Stimulated activated CD8-positive, alpha-beta memory T cell treated with anti-CD3 and anti-CD28 coated beads, Interleukin-15, amount 100 ng/mL, for 24 hours (primary cell): ENCODE results near the gene ACTA2.

Experiments
- DNase-seq: peaks from one replicate; pipeline ENCODE4 v3.0.0-alpha.2; 2020; ENCODE audit warnings: low read depth

ACTA2 gene

DNA sequence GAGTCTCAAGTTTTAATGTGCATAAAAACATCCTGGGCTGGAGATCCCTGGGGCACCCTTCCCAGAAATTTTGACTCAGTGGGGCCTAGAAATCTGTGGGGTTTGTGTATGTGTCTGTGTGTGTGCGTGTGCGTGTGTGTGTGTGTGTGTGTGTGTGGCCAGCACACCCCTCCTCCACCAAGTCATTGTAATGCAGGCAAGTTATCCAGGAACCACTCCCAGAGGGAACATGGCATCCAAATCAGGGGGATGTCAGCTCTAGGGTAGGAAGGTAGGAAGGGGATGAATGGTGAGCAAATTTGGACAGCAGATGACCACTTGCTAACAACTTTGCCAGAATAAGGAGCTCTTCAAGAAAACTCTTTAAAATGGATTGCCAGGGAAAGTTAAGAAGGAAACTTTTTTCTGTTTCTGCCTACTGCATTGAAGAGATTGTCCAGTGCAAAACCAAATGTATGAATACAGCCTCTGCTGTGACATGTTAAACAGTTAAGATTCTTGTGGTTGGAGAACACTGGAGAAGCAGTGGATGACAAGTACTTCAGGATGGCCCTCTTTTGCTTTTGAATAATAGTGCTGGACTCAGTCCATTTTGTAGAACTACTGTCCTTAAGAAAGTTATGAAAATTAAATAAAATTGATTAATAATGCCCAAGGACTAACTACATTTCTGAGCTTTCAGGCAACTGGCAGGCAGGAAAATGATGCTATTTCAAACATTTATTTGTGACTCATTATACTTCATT, 60.2 kb downstream of the ACTA2 start:
- DNase-seq: no peak

DNA sequence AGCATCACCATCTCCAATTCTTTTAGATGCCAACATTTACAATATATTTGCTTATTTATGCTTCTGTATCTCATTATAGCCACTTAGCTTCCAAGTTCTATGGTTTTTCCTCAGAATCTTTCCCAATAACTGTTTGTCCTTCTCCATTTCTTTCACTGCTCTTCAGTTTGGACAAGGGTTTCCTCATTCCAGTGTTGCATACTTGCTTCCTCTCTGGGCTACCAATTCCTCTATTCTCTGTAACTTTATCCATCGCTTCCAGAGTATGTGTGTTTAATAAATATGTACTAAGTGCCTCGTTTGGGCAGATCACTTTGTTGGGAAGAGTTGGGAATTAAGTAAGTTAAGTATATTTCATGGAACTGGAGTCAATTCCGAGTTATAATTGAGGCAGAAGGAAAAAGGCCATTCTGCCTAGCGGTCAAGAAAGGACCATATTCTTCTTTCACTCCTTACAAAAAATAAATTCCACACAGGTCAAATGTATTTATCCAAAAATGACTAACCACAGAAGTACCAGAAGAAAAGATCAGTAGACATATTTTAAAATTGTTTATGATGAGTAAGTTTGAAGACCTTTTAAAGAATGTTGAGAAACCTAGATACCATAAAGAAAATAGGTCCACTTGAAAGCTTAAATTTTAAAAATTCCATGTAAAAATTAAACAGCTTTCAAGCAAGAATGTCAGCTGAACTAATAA, 61.7 kb downstream of the ACTA2 start:
- DNase-seq: no peak

DNA sequence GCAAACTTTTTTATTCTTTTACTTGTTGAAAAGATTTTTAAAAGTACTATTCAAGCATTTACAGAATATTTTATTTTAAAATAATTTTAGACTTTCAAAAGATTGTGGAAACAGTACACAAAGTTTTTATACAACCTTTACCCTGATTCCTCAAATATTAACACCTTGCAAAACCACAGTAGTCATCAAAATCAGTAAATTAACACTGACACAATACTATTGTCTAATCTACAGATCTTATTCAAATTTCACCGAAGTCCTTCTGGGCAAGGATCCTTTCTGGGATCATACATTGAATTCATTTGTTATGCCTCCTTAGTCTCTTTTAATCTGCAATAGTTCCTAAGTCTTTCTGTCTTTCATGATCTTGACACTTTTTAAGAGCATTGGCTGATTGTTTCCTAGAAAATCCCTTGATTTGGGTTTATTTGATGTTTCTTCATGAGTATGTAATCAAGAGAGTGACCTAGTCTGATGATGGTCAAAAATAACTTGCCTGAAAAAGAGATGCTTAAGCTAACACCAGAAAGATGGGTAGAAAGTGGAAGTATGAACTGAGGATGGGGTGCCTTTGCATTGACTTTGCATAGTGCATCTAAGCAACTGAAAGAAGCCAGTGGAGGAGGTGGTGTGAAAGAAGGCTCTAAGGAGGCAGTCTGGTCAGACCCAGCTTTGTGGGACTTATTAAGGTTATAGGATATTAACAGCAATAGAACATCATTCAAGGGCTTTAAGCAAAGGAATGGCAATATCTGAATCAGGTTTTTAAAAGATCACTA, 62.8 kb downstream of the ACTA2 start:
- no peak for DNase-seq

DNA sequence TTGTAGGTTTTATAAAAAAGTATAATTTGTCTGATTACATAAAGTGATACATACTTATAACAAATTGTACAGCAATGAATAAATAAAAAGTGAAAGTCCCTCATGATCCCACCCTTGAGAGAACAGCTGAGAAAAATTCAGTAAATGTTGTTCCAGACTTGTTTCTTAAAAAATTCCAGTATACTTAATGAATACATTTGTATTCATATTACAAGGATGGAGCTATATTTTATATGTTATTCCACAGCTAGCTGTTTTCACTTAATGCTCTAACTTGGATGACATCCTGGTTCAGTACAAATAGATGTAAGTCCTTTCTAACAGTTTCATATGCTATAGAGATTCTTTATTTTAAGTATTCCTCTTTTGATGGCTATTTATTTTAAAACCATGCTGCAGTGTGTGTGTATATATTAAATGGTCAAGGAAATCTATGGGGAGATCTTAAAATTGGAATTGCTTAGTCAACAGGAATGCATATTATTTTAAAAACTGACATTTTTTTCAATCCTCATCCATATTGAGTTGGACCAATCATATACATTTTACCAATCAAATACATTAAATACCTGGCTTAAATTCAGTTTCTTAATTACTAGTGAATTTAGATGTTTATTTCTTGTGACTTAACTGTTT, 63.6 kb downstream of the ACTA2 start:
- DNase-seq: no peak

DNA sequence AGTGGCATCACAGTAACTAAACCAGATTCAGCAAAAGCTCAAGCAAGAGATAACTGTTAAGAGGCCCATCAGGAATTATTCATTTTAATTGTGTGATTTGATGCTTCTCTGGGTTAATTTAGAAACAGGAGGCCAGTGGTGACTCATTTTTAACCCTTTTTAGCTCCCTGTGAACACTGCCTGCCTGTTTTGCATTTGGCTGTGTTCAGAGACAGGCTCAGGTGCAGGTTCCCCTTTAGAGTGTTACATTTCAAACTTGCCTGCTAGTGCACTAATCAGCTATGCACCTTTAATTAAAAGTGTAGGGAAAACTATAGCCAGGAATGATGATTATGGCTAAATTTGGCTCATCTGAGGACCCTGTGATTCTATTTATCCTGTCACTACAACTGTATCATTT, 66.0 kb downstream of the ACTA2 start:
- no peak for DNase-seq
